ENCODE results near the gene UGT1A6. TPM values are rescaled to one million over a fixed set of nuclear protein-coding genes. Genes with fewer than 3 reads are reported as not detected.
"Not testable (repeated sequence)": the region's sequence is repeated elsewhere in the genome, so short reads cannot be mapped to it uniquely, and the experiment has no call there.

UGT1A6 gene
- total RNA-seq, 4 donors from 2014 or later, result 0.27 to 20.1 (median 0.58) TPM; not detected in 1

GRCh38 chr2:233743464-233744259 is 51.0 kb downstream of the UGT1A6 start:
- peaks cover 3% of the 10 kb centered on the region for H3K27me3 ChIP-seq
- H3K4me1 ChIP-seq, result no peaks in the 10 kb centered on the region
- WGBS, 2 donors (ENCODE audit: low coverage in 1 of 2), result 90% methylated on average over 24 of the region's 46 CpGs; no CpG with 5 or more reads in 1 of the 2 donors
- no peaks in the 10 kb centered on the region for H3K9me3 ChIP-seq
- no peak overlapping the region for H3K27ac ChIP-seq
- H3K4me3 ChIP-seq, result no peak overlapping the region
- ATAC-seq, result no peak
- no peaks in the 10 kb centered on the region for H3K36me3 ChIP-seq
- TF ChIP-seq POLR2AphosphoS5 (IDR thresholded peaks at IDR 0.05) (no peak), EP300 (IDR thresholded peaks at IDR 0.05) (no peak), CTCF (IDR thresholded peaks at IDR 0.05) (no peak), POLR2A (IDR thresholded peaks at IDR 0.05) (no peak)

GRCh38 chr2:233745073-233745755 is 52.5 kb downstream of the UGT1A6 start:
- 33 to 53% methylated on average over 1 to 5 of the region's 5 CpGs for WGBS, 2 donors (ENCODE audit: low coverage in 1 of 2)
- Histone ChIP-seq H3K36me3 (no peaks in the 10 kb centered on the region), H3K4me1 (no peaks in the 10 kb centered on the region), H3K27ac (no peak overlapping the region), H3K4me3 (no peak overlapping the region), H3K27me3 (peaks cover 3% of the 10 kb centered on the region), H3K9me3 (no peaks in the 10 kb centered on the region)
- ATAC-seq, result no peak
- TF ChIP-seq POLR2AphosphoS5 (IDR thresholded peaks at IDR 0.05), result no peak
- no peak for TF ChIP-seq CTCF (IDR thresholded peaks at IDR 0.05)
- TF ChIP-seq EP300 (IDR thresholded peaks at IDR 0.05), result no peak
- no peak for TF ChIP-seq POLR2A (IDR thresholded peaks at IDR 0.05)

GRCh38 chr2:233745838-233746237 is 53.1 kb downstream of the UGT1A6 start:
- H3K4me1 ChIP-seq, ATAC-seq: not testable (repeated sequence)
- 63 to 100% methylated on average over 1 to 2 of the region's 2 CpGs for WGBS, 2 donors (ENCODE audit: low coverage in 1 of 2)

GRCh38 chr2:233746475-233747282 is 54.0 kb downstream of the UGT1A6 start:
- TF ChIP-seq EP300 (IDR thresholded peaks at IDR 0.05) (no peak), POLR2AphosphoS5 (IDR thresholded peaks at IDR 0.05) (no peak), POLR2A (IDR thresholded peaks at IDR 0.05) (no peak), CTCF (IDR thresholded peaks at IDR 0.05) (no peak)
- H3K9me3 ChIP-seq, result no peaks in the 10 kb centered on the region
- H3K36me3 ChIP-seq, result no peaks in the 10 kb centered on the region
- no peak for ATAC-seq
- 84 to 86% methylated on average over 7 to 9 of the region's 10 CpGs for WGBS, 2 donors (ENCODE audit: low coverage in 1 of 2)
- peaks cover 3% of the 10 kb centered on the region for H3K27me3 ChIP-seq
- H3K27ac ChIP-seq, result no peak overlapping the region
- H3K4me3 ChIP-seq, result no peak overlapping the region
- no peaks in the 10 kb centered on the region for H3K4me1 ChIP-seq

More at GRCh38 chr2:233745838-233746237, 53.1 kb downstream of the UGT1A6 start:
- H3K9me3 ChIP-seq, H3K36me3 ChIP-seq, H3K4me3 ChIP-seq, H3K27ac ChIP-seq, H3K27me3 ChIP-seq: not testable (repeated sequence)

- no peak for ATAC-seq
- TF ChIP-seq POLR2A (IDR thresholded peaks at IDR 0.05) (no peak), CTCF (IDR thresholded peaks at IDR 0.05) (no peak), POLR2AphosphoS5 (IDR thresholded peaks at IDR 0.05) (no peak), EP300 (IDR thresholded peaks at IDR 0.05) (no peak)
- Histone ChIP-seq H3K27ac (no peak overlapping the region), H3K9me3 (no peaks in the 10 kb centered on the region), H3K27me3 (no peaks in the 10 kb centered on the region), H3K4me3 (no peak overlapping the region), H3K36me3 (no peaks in the 10 kb centered on the region), H3K4me1 (no peaks in the 10 kb centered on the region)
- 73 to 93% methylated on average over 4 to 6 of the region's 6 CpGs for WGBS, 2 donors (ENCODE audit: low coverage in 1 of 2)
These were observed 54.5 kb downstream of the UGT1A6 start for GRCh38 chr2:233747283-233747544.

- not testable (repeated sequence) for H3K27me3 ChIP-seq, H3K4me1 ChIP-seq, H3K4me3 ChIP-seq, H3K36me3 ChIP-seq, H3K27ac ChIP-seq, H3K9me3 ChIP-seq, ATAC-seq
- WGBS, 2 donors (ENCODE audit: low coverage in 1 of 2), result 40 to 69% methylated on average over 1 to 2 of the region's 2 CpGs
These were observed 58.0 kb downstream of the UGT1A6 start for GRCh38 chr2:233750689-233751088.

GRCh38 chr2:233751212-233752009 is 58.7 kb downstream of the UGT1A6 start:
- not testable (repeated sequence) for H3K27ac ChIP-seq, H3K9me3 ChIP-seq, H3K4me3 ChIP-seq, H3K36me3 ChIP-seq, H3K27me3 ChIP-seq, ATAC-seq, H3K4me1 ChIP-seq
- 50 to 86% methylated on average over 1 of the region's 2 CpGs for WGBS, 2 donors (ENCODE audit: low coverage in 1 of 2)
